K562 (cell line): ENCODE results near the gene LHCGR. TPM values are rescaled to one million over a fixed set of nuclear protein-coding genes. Genes with fewer than 3 reads are reported as not detected.

Source experiments
- ATAC-seq: fragments of 200-7000 bp; cut with Tn5 transposase; 3 replicates; pipeline ENCODE4 v1.9.1; 2020; ENCODE audit warnings: moderate library complexity
- BruUV-seq: library from RNA; stranded (reverse); fragments of 400-500 nt; replicated peaks from 2 replicates; lab custom pipeline; 2021; lab: Mats Ljungman, UMichigan
- CTCF ChIA-PET: fragments of 300-600 bp; formaldehyde crosslinking; extraction: SDS; loops from one replicate; lab custom pipeline; 2021; ENCODE audit warnings: low intra/inter-chr PET ratio; lab: Yijun Ruan, JAX
- POLR2A ChIA-PET: fragments of 300-600, 350-650 bp; sonication (Branson Sonifier 250); formaldehyde crosslinking; extraction: SDS; loops from one replicate; lab custom pipeline; 2021; ENCODE audit warnings: antibody characterized with exemption, inconsistent platforms; lab: Yijun Ruan, JAX
- DNase-seq, 4 experiments: peaks; one replicate each; pipeline versions ENCODE4 v3.0.0 to v3.0.0-alpha.2; 2011 to 2018; ENCODE audit warnings: low spot score in 3 of 4, mixed read lengths in 3 of 4; ENCODE audit errors: extremely low read depth in 1 of 4
- FAIRE-seq: peaks from 2 replicates; lab custom pipeline; 2011; peaks lifted over from hg19 to GRCh38; lab: Jason Lieb, UNC
- H2AFZ ChIP-seq: 2 replicates; pipeline ENCODE4 v1.6.0; 2011; ENCODE audit warnings: low read depth, low read length, control low read depth, inconsistent platforms
- H3K27ac ChIP-seq: fragments of 200-600 bp; 3 replicates; pipeline ENCODE4 v1.8.0; 2011; ENCODE audit warnings: low read depth, mild to moderate bottlenecking, control low read depth, inconsistent platforms, low read length, moderate library complexity, mixed read lengths; ENCODE audit errors: extremely low read depth
- H3K27me3 ChIP-seq, 2 experiments: fragments of 300-600 bp in 1 of 2; 2 replicates in 1 of 2; 3 replicates in 1 of 2; pipeline versions ENCODE4 v1.6.0 to v1.8.0; 2011; ENCODE audit warnings: inconsistent platforms in 2 of 2, low read length in 2 of 2, mild to moderate bottlenecking in 1 of 2, mixed read lengths in 1 of 2, moderate library complexity in 1 of 2; ENCODE audit not compliant: control insufficient read depth in 2 of 2, insufficient read depth in 2 of 2
- H3K36me3 ChIP-seq: fragments of 300-600 bp; 3 replicates; pipeline ENCODE4 v1.8.0; 2011; ENCODE audit warnings: mild to moderate bottlenecking, low read length, inconsistent platforms; ENCODE audit not compliant: control insufficient read depth, insufficient read depth
- H3K4me1 ChIP-seq, 2 experiments: fragments of 200-600 bp in 1 of 2; replicated peaks in 1 of 2; 2 replicates in 1 of 2; 3 replicates in 1 of 2; pipeline versions ENCODE4 v1.5.1 to v1.8.0; 2011; ENCODE audit warnings: inconsistent platforms in 2 of 2, low read length in 2 of 2, mild to moderate bottlenecking in 1 of 2, mixed read lengths in 1 of 2, moderate library complexity in 1 of 2; ENCODE audit not compliant: control insufficient read depth in 2 of 2, insufficient read depth in 2 of 2
- H3K4me2 ChIP-seq: 2 replicates; pipeline ENCODE4 v1.6.1; 2011; ENCODE audit warnings: low read length, control low read depth, inconsistent platforms, mixed read lengths; ENCODE audit not compliant: insufficient read depth
- H3K4me3 ChIP-seq: fragments of 200-600 bp; sonication (generic), shearing (Covaris generic); 2 replicates; pipeline ENCODE4 v1.5.1; 2016; ENCODE audit warnings: control low read depth, inconsistent platforms
- H3K79me2 ChIP-seq: fragments of 200-600 bp; 3 replicates; pipeline ENCODE4 v1.8.0; 2011; ENCODE audit warnings: low read length, inconsistent platforms; ENCODE audit not compliant: control insufficient read depth, insufficient read depth
- H3K9ac ChIP-seq, 2 experiments: 2 replicates each; pipeline versions ENCODE4 v1.6.0 to v1.6.1; 2011; ENCODE audit warnings: low read depth in 2 of 2, low read length in 2 of 2, control low read depth in 1 of 2, inconsistent platforms in 1 of 2, mild to moderate bottlenecking in 1 of 2, mixed read lengths in 1 of 2; ENCODE audit not compliant: insufficient read depth in 1 of 2
- H3K9me1 ChIP-seq: one replicate; pipeline ENCODE4 v1.6.0; 2011; ENCODE audit warnings: inconsistent platforms, mild to moderate bottlenecking, low read length, moderate library complexity; ENCODE audit not compliant: control insufficient read depth, insufficient read depth
- H3K9me3 ChIP-seq: replicated peaks from 2 replicates; pipeline ENCODE4 v1.5.1; 2011; ENCODE audit warnings: low read depth, low read length, inconsistent platforms; ENCODE audit not compliant: control insufficient read depth, insufficient read depth
- H4K20me1 ChIP-seq: replicated peaks from 2 replicates; pipeline ENCODE4 v1.6.1; 2011; ENCODE audit warnings: low read length, inconsistent platforms, mixed read lengths; ENCODE audit not compliant: control insufficient read depth, insufficient read depth
- C11orf30 ChIP-seq: fragments of 450-650 bp; IDR thresholded peaks from 2 replicates; pipeline ENCODE4 v1.6.1; 2016; ENCODE audit warnings: low read depth, mild to moderate bottlenecking
- CAMTA2 ChIP-seq: fragments of 250-450 bp; sonication (Bioruptor Pico); conservative IDR thresholded peaks from 2 replicates; pipeline ENCODE4 v1.5.1; 2022
- EHMT2 ChIP-seq: fragments of 450-650 bp; IDR thresholded peaks from 2 replicates; pipeline ENCODE4 v1.6.1; 2018; ENCODE audit warnings: antibody characterized with exemption
- FOXA1 ChIP-seq: fragments of 450-650 bp; IDR thresholded peaks from 2 replicates; pipeline ENCODE4 v1.6.1; 2016; ENCODE audit warnings: mild to moderate bottlenecking, borderline replicate concordance
- HDGF ChIP-seq: fragments of 450-650 bp; IDR thresholded peaks from 2 replicates; pipeline ENCODE4 v1.6.1; 2016
- KLF1 ChIP-seq: fragments of 450-650 bp; IDR thresholded peaks from 2 replicates; pipeline ENCODE4 v1.6.1; 2016; ENCODE audit warnings: missing genetic modification characterization, missing compliant biosample characterization
- MAFF ChIP-seq: IDR thresholded peaks from 2 replicates; pipeline ENCODE4 v1.6.1; 2012; ENCODE audit warnings: low read length, improper control_type of control experiment
- MBD2 ChIP-seq: sonication (generic); IDR thresholded peaks from 2 replicates; pipeline ENCODE4 v1.6.1; 2016; ENCODE audit warnings: low read depth, borderline replicate concordance
- NFE2 ChIP-seq: IDR thresholded peaks from 2 replicates; pipeline ENCODE4 v1.6.1; 2014; ENCODE audit warnings: antibody characterized with exemption, low read depth
- POLR2G ChIP-seq: fragments of 200-400 bp; formaldehyde crosslinking; IDR thresholded peaks from 2 replicates; pipeline ENCODE4 v1.6.1; 2017; ENCODE audit warnings: low read depth, mild to moderate bottlenecking, antibody characterized with exemption, low read length, moderate library complexity
- PRMT5 ChIP-seq: sonication (generic); formaldehyde crosslinking; IDR thresholded peaks from 2 replicates; pipeline ENCODE4 v1.5.0; 2020; ENCODE audit warnings: missing genetic modification reagents
- RBM14 ChIP-seq: fragments of 200-400 bp; formaldehyde crosslinking; IDR thresholded peaks from 2 replicates; pipeline ENCODE4 v1.6.1; 2018; ENCODE audit warnings: low read depth, mild to moderate bottlenecking, low read length, moderate library complexity, borderline replicate concordance; ENCODE audit not compliant: insufficient read depth
- SLC30A9 ChIP-seq: fragments of 250-450 bp; sonication (Bioruptor Pico); IDR thresholded peaks from 2 replicates; pipeline ENCODE4 v1.8.0; 2022; ENCODE audit warnings: mild to moderate bottlenecking, moderate library complexity
- SMARCA5 ChIP-seq: fragments of 450-650 bp; IDR thresholded peaks from 2 replicates; pipeline ENCODE4 v1.6.1; 2016
- TCF7 ChIP-seq: sonication (generic); IDR thresholded peaks from 2 replicates; pipeline ENCODE4 v1.6.1; 2016; ENCODE audit warnings: antibody characterized with exemption, borderline replicate concordance
- U2AF1 ChIP-seq: fragments of 200-400 bp; formaldehyde crosslinking; optimal IDR thresholded peaks from 2 replicates; pipeline ENCODE3; 2017; ENCODE audit warnings: mild to moderate bottlenecking, low read depth, low read length, moderate library complexity
- XRCC5 ChIP-seq: fragments of 200-400 bp; formaldehyde crosslinking; IDR thresholded peaks from 2 replicates; pipeline ENCODE4 v1.6.1; 2017; ENCODE audit warnings: low read depth, mild to moderate bottlenecking, low read length
- ZKSCAN3 ChIP-seq: fragments of 250-450 bp; sonication (Bioruptor Pico); IDR thresholded peaks from 2 replicates; pipeline ENCODE4 v1.4.0; 2020
- WGBS: fragments of 100-300 bp; shearing (Covaris generic); methylation state at CpG from one replicate; pipeline ENCODE4 v1.1.6; 2016; ENCODE audit warnings: low coverage, mixed read lengths; ENCODE audit not compliant: insufficient coverage; ENCODE audit errors: missing lambda C conversion rate; 5-methylcytosine and 5-hydroxymethylcytosine counted together
- in situ Hi-C: fragments of 300-500 bp; cut with MboI; formaldehyde crosslinking; loops from 4 replicates; pipeline ENCODE4 v1.15.0; 2018; ENCODE audit warnings: inconsistent platforms, mixed read lengths
- intact Hi-C: fragments of 100-400 bp; cut with micrococcal nuclease; formaldehyde crosslinking; loops from 2 replicates; pipeline ENCODE4 v1.14.2; 2022
- polyA plus RNA-seq, 8 experiments: library from polyadenylated mRNA; depleted of rRNA in 4 of 8; stranded (reverse) in 5 of 8; unstranded in 3 of 8; fragments of >200 nt; fragmentation: Nextera tagmentation in 2 of 8; fragmentation: Illumina TruSeq in 1 of 8; extraction: Ambion mirVana in 2 of 8; extraction: Trizol in 1 of 8; gene quantifications; 2 replicates each; pipeline versions ENCODE4 v1.2.1 to v1.2.3, GENCODE V29; 2011 to 2014; ENCODE audit warnings: inconsistent platforms in 1 of 8, missing spikeins in 1 of 8
- total RNA-seq, 7 experiments: library from RNA; depleted of rRNA in 6 of 7; stranded (reverse); fragments of >200 nt in 6 of 7; fragmentation: Illumina TruSeq in 2 of 7; extraction: Trizol in 2 of 7; gene quantifications; 2 replicates each; pipeline versions ENCODE4 v1.2.1 to v1.2.3, GENCODE V29; 2011 to 2021; ENCODE audit warnings: low replicate concordance in 1 of 7
- TF ChIP-seq, protein P1 (sequence below): sonication (generic); formaldehyde crosslinking; IDR thresholded peaks from 2 replicates; pipeline ENCODE4 v1.8.0; 2022; ENCODE audit warnings: mild to moderate bottlenecking, missing genetic modification reagents
- TF ChIP-seq, protein P2 (sequence below): fragments of 450-650 bp; IDR thresholded peaks from 2 replicates; pipeline ENCODE4 v1.6.1; 2018; ENCODE audit not compliant: partially characterized antibody

Gene LHCGR
- total and polyA plus RNA-seq, 9 of the 15 experiments (the other 6 are each of a cell fraction or from before 2014, with no cell fraction given), result not detected

DNA sequence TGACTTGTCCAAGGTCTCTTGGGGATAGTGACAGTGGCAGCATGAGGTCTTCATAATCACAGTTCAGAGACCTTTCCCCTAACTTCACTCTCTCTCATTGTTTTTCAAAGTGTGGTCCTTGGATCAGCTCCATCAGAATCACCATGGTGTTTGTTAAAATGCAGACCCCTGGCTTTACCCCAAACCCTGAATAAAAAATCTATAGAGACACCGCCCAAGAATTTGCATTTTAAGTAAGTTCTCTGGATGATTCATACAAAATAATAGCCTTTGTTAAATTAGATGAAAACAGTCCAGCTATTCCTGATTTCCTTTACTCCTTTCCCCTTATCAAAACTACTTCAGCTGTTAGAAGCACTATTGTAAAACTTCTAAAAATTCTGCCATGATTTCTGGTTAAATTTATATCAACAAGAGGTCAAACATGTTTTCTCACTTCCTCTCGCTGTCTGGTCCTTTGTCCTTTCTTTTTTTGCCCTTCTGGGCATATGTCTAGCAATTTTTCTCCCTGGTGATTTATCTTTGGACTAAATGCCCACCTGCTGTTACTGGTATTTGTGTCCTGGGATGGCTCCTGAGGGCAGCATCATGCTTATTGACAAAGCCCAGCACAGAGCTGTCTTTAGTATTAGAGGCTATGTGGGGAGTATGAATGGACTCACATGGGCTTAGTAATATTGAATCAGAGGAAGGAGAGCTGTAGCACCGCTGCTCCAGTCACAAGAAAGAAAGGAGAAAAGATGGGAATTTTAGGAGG, 63.4 kb downstream of the LHCGR start (continued):
- TF ChIP-seq, protein P1, sequence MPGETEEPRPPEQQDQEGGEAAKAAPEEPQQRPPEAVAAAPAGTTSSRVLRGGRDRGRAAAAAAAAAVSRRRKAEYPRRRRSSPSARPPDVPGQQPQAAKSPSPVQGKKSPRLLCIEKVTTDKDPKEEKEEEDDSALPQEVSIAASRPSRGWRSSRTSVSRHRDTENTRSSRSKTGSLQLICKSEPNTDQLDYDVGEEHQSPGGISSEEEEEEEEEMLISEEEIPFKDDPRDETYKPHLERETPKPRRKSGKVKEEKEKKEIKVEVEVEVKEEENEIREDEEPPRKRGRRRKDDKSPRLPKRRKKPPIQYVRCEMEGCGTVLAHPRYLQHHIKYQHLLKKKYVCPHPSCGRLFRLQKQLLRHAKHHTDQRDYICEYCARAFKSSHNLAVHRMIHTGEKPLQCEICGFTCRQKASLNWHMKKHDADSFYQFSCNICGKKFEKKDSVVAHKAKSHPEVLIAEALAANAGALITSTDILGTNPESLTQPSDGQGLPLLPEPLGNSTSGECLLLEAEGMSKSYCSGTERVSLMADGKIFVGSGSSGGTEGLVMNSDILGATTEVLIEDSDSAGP (CRISPR knock-in tag), result no peak
- TF ChIP-seq XRCC5 (no peak), RBM14 (no peak), SMARCA5 (no peak), NFE2 (no peak), PRMT5 (no peak), KLF1 (tag) (no peak), U2AF1 (no peak)

DNA sequence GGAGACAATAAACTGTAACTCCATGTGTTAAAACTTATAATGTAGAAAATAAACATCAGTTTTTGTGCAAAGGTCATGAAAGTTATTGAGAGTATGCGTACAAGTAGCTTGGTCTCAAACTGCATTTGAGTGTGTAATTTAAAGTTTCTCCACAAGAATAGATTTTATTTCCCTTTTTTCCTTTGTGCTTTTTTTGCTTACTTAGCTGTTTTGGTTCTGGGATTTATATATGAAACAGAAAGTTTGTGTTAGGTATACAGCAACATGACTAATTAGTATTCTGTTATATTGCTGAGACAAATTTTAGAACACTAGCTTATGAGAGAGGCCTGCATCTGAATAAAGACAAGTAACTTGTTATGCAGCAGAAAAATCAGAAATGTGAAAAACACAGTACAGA, 70.4 kb downstream of the LHCGR start:
- Histone ChIP-seq H3K9me1 (no peaks in the 10 kb centered on the region), H3K79me2 (no peaks in the 10 kb centered on the region), H3K27me3 (peaks cover 0 to 5% of the 10 kb centered on the region in 2 experiments; a peak in 2 of 5 replicates), H3K9ac (no peak overlapping the region), H2AFZ (no peak overlapping the region), H3K36me3 (no peaks in the 10 kb centered on the region), H3K4me2 (no peak overlapping the region), H4K20me1 (no peaks in the 10 kb centered on the region), H3K9me3 (no peaks in the 10 kb centered on the region), H3K27ac (no peak overlapping the region), H3K4me1 (no peaks in the 10 kb centered on the region), H3K4me3 (no peak overlapping the region)
- ChIA-PET CTCF (no interaction called here), POLR2A (no interaction called here)
- no peak for DNase-seq
- WGBS, result 0% methylated on average over 1 of the region's 1 CpG
- in situ Hi-C loops, result no loop called here
- intact Hi-C loops, result no loop called here
- no peak for ATAC-seq
- FAIRE-seq, result no peak
- no TSS peak for BruUV-seq
- TF ChIP-seq TCF7 (no peak), EHMT2 (no peak), MBD2 (no peak), HDGF (no peak), CAMTA2 (no peak), MAFF (peak; percentile 69), SLC30A9 (CRISPR knock-in tag) (no peak), FOXA1 (no peak), ZKSCAN3 (CRISPR knock-in tag) (no peak), POLR2G (no peak), C11orf30 (peak; percentile 68)
- TF ChIP-seq, protein P2, sequence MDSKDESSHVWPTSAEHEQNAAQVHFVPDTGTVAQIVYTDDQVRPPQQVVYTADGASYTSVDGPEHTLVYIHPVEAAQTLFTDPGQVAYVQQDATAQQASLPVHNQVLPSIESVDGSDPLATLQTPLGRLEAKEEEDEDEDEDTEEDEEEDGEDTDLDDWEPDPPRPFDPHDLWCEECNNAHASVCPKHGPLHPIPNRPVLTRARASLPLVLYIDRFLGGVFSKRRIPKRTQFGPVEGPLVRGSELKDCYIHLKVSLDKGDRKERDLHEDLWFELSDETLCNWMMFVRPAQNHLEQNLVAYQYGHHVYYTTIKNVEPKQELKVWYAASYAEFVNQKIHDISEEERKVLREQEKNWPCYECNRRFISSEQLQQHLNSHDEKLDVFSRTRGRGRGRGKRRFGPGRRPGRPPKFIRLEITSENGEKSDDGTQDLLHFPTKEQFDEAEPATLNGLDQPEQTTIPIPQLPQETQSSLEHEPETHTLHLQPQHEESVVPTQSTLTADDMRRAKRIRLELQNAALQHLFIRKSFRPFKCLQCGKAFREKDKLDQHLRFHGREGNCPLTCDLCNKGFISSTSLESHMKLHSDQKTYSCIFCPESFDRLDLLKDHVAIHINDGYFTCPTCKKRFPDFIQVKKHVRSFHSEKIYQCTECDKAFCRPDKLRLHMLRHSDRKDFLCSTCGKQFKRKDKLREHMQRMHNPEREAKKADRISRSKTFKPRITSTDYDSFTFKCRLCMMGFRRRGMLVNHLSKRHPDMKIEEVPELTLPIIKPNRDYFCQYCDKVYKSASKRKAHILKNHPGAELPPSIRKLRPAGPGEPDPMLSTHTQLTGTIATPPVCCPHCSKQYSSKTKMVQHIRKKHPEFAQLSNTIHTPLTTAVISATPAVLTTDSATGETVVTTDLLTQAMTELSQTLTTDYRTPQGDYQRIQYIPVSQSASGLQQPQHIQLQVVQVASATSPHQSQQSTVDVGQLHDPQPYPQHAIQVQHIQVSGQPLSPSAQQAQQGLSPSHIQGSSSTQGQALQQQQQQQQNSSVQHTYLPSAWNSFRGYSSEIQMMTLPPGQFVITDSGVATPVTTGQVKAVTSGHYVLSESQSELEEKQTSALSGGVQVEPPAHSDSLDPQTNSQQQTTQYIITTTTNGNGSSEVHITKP, result no peak
